Keratinocyte (primary cell): ENCODE results near the gene TSC1. TPM values are rescaled to one million over a fixed set of nuclear protein-coding genes. Genes with fewer than 3 reads are reported as not detected.

Experiments
- DNase-seq: peaks from one replicate; pipeline ENCODE4 v3.0.0-alpha.2; 2011; ENCODE audit warnings: low read depth, missing footprints, low spot score
- FAIRE-seq: peaks from 2 replicates; lab custom pipeline; 2011; peaks lifted over from hg19 to GRCh38; lab: Jason Lieb, UNC
- H2AFZ ChIP-seq: 2 replicates; pipeline ENCODE4 v1.6.0; 2012; ENCODE audit warnings: low read length, control low read depth, inconsistent platforms; ENCODE audit not compliant: control insufficient read depth
- H3K27ac ChIP-seq: 2 replicates; pipeline ENCODE4 v1.5.1; 2011; ENCODE audit warnings: low read length; ENCODE audit not compliant: control insufficient read depth, insufficient read depth
- H3K27me3 ChIP-seq: 3 replicates; pipeline ENCODE4 v1.6.0; 2011; ENCODE audit warnings: low read length; ENCODE audit not compliant: control insufficient read depth, insufficient read depth; ENCODE audit errors: extremely low read depth
- H3K36me3 ChIP-seq, 2 experiments: 2 replicates in 1 of 2; 3 replicates in 1 of 2; pipeline ENCODE4 v1.5.1; 2011; ENCODE audit warnings: low read length in 2 of 2, mild to moderate bottlenecking in 1 of 2; ENCODE audit not compliant: control insufficient read depth in 2 of 2, insufficient read depth in 2 of 2; ENCODE audit errors: extremely low read depth in 1 of 2
- H3K4me1 ChIP-seq: 3 replicates; pipeline ENCODE4 v1.5.1; 2011; ENCODE audit warnings: low read length; ENCODE audit not compliant: control insufficient read depth, insufficient read depth; ENCODE audit errors: extremely low read depth
- H3K4me2 ChIP-seq: 3 replicates; pipeline ENCODE4 v1.6.0; 2011; ENCODE audit warnings: low read depth, low read length; ENCODE audit not compliant: control insufficient read depth, insufficient read depth; ENCODE audit errors: extremely low read depth
- H3K4me3 ChIP-seq, 3 experiments: fragments of 200-600 bp in 1 of 3; sonication (generic) in 1 of 3; 2 replicates in 2 of 3; 3 replicates in 1 of 3; pipeline ENCODE4 v1.5.1; 2011 to 2016; ENCODE audit warnings: low read length in 3 of 3, mild to moderate bottlenecking in 3 of 3, control low read depth in 2 of 3, inconsistent platforms in 1 of 3, low read depth in 1 of 3, mixed read lengths in 1 of 3, mixed run types in 1 of 3, moderate library complexity in 1 of 3; ENCODE audit not compliant: control insufficient read depth in 2 of 3, insufficient read depth in 2 of 3; ENCODE audit errors: extremely low read depth in 1 of 3
- H3K79me2 ChIP-seq: 2 replicates; pipeline ENCODE4 v1.6.0; 2012; ENCODE audit warnings: low read length; ENCODE audit not compliant: control insufficient read depth, insufficient read depth
- H3K9ac ChIP-seq: 3 replicates; pipeline ENCODE4 v1.6.0; 2011; ENCODE audit warnings: low read length; ENCODE audit not compliant: control insufficient read depth, insufficient read depth; ENCODE audit errors: extremely low read depth
- H3K9me1 ChIP-seq: 3 replicates; pipeline ENCODE4 v1.6.0; 2011; ENCODE audit warnings: low read length; ENCODE audit not compliant: control insufficient read depth, insufficient read depth; ENCODE audit errors: extremely low read depth
- H3K9me3 ChIP-seq: 2 replicates; pipeline ENCODE4 v1.5.1; 2012; ENCODE audit warnings: low read depth, low read length; ENCODE audit not compliant: control insufficient read depth
- H4K20me1 ChIP-seq: 3 replicates; pipeline ENCODE4 v1.6.0; 2011; ENCODE audit warnings: low read length; ENCODE audit not compliant: control insufficient read depth, insufficient read depth; ENCODE audit errors: extremely low read depth
- EZH2 ChIP-seq: IDR thresholded peaks from one replicate; pipeline ENCODE4 v1.6.1; 2012; ENCODE audit warnings: inconsistent platforms, mild to moderate bottlenecking, low read length, moderate library complexity
- dilution Hi-C: fragments of 300-500 bp; cut with MboI; formaldehyde crosslinking; loops from one replicate; pipeline ENCODE4 v1.7.0; 2020; ENCODE audit warnings: low sequenced_read_pairs; ENCODE audit not compliant: extremely low pct_ligation_motif_present
- polyA plus RNA-seq, 5 experiments: library from polyadenylated mRNA; depleted of rRNA in 3 of 5; stranded (reverse) in 3 of 5; stranded (forward) in 1 of 5; unstranded in 1 of 5; fragments of >200 nt; gene quantifications; 1 replicate in 1 of 5; 2 replicates in 3 of 5; 3 replicates in 1 of 5; pipeline versions ENCODE4 v1.2.1 to v1.2.3, GENCODE V29; 2011 to 2012; ENCODE audit warnings: missing spikeins in 2 of 5, low read depth in 1 of 5, low replicate concordance in 1 of 5
- TF ChIP-seq, protein P1 (sequence below), 3 experiments: IDR thresholded peaks in 1 of 3; conservative IDR thresholded peaks in 1 of 3; optimal IDR thresholded peaks in 1 of 3; 2 replicates in 2 of 3; 3 replicates in 1 of 3; pipeline versions ENCODE3 to v1.5.1; 2011; ENCODE audit warnings: low read length in 3 of 3, mild to moderate bottlenecking in 3 of 3, moderate library complexity in 2 of 3, control low read depth in 1 of 3, inconsistent platforms in 1 of 3; ENCODE audit not compliant: insufficient read depth in 2 of 3; ENCODE audit errors: extremely low read depth in 1 of 3

Gene TSC1
- polyA plus RNA-seq, 1 donor (not counting 4 experiments of a cell fraction or from before 2014, with no cell fraction given), result 26.1 TPM

DNA sequence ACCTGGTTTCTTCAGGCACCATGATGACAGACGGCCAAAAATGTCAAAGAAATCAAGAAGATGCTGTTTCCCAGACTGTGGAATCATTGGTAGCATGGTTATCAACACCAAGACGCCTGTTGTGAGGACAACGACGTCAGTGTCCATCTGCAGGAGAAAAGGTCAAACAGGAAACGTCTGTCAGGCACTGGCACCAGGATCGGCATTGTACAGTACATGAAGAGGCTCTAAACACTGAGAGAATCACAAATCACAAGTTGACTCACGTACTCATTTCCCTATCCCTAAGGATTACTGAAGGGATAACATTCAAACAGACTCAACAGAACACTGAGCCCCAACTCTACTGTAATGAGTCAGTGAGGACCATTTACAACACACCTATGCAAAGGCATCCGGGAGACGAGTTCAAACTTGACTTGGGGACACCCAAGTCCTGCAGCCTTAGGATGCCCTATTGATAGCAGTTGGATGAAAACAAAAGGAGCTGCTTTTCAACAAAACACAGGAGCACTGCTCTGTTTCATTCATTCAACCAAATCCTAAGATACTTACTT is 21.0 kb downstream of the TSC1 start:
- Histone ChIP-seq H3K27ac (no peak overlapping the region), H3K79me2 (no peaks in the 10 kb centered on the region)
- peak; percentile 69 for FAIRE-seq

GRCh38 chr9:132919614-132920268 is 24.7 kb downstream of the TSC1 start:
- Histone ChIP-seq H2AFZ (no peak overlapping the region), H3K4me2 (no peak overlapping the region), H4K20me1 (no peaks in the 10 kb centered on the region), H3K9me3 (no peaks in the 10 kb centered on the region), H3K4me1 (peaks cover 7% of the 10 kb centered on the region), H3K9ac (no peak overlapping the region), H3K27ac (no peak overlapping the region), H3K27me3 (no peaks in the 10 kb centered on the region), H3K79me2 (no peaks in the 10 kb centered on the region), H3K9me1 (no peaks in the 10 kb centered on the region), H3K36me3 (peaks cover 19 to 28% of the 10 kb centered on the region in 2 experiments), H3K4me3 (no peak overlapping the region)
- no peak for TF ChIP-seq EZH2
- TF ChIP-seq, protein P1, sequence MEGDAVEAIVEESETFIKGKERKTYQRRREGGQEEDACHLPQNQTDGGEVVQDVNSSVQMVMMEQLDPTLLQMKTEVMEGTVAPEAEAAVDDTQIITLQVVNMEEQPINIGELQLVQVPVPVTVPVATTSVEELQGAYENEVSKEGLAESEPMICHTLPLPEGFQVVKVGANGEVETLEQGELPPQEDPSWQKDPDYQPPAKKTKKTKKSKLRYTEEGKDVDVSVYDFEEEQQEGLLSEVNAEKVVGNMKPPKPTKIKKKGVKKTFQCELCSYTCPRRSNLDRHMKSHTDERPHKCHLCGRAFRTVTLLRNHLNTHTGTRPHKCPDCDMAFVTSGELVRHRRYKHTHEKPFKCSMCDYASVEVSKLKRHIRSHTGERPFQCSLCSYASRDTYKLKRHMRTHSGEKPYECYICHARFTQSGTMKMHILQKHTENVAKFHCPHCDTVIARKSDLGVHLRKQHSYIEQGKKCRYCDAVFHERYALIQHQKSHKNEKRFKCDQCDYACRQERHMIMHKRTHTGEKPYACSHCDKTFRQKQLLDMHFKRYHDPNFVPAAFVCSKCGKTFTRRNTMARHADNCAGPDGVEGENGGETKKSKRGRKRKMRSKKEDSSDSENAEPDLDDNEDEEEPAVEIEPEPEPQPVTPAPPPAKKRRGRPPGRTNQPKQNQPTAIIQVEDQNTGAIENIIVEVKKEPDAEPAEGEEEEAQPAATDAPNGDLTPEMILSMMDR (optimal IDR thresholded peaks at IDR 0.05 in 1 of 3, IDR thresholded peaks at IDR 0.05 in 1 of 3, conservative IDR thresholded peaks at IDR 0.05 in 1 of 3; ENCODE audit: extremely low read depth in 1 of 3, insufficient read depth in 2 of 3, low read length in 3 of 3), result no peak
- dilution Hi-C loops, result no loop called here
- no peak for DNase-seq
- FAIRE-seq, result no peak

More for the DNA sequence above, 21.0 kb downstream of the TSC1 start:
- no peak overlapping the region for H3K4me3 ChIP-seq
- peak; percentile 9 for DNase-seq
- no peaks in the 10 kb centered on the region for H3K9me3 ChIP-seq
- dilution Hi-C loops, result no loop called here
- H3K4me1 ChIP-seq, result peaks cover 7% of the 10 kb centered on the region
- H3K9ac ChIP-seq, result no peak overlapping the region
- H3K27me3 ChIP-seq, result no peaks in the 10 kb centered on the region
- no peak overlapping the region for H2AFZ ChIP-seq
- no peak overlapping the region for H3K4me2 ChIP-seq
- H3K36me3 ChIP-seq, result peaks cover 16 to 30% of the 10 kb centered on the region in 2 experiments
- TF ChIP-seq, protein P1 (optimal IDR thresholded peaks at IDR 0.05 in 1 of 3, IDR thresholded peaks at IDR 0.05 in 1 of 3, conservative IDR thresholded peaks at IDR 0.05 in 1 of 3; ENCODE audit: extremely low read depth in 1 of 3, insufficient read depth in 2 of 3, low read length in 3 of 3), result no peak
- TF ChIP-seq EZH2, result no peak
- H3K9me1 ChIP-seq, result no peaks in the 10 kb centered on the region
- no peaks in the 10 kb centered on the region for H4K20me1 ChIP-seq
